GM12801 (cell line): ENCODE results near the gene PALD1.

Source experiments
- CTCF ChIP-seq: IDR thresholded peaks from one replicate; pipeline ENCODE4 v1.5.1; 2011; ENCODE audit warnings: control low read depth; ENCODE audit not compliant: insufficient read length; ENCODE audit errors: extremely low read depth

Gene PALD1

DNA sequence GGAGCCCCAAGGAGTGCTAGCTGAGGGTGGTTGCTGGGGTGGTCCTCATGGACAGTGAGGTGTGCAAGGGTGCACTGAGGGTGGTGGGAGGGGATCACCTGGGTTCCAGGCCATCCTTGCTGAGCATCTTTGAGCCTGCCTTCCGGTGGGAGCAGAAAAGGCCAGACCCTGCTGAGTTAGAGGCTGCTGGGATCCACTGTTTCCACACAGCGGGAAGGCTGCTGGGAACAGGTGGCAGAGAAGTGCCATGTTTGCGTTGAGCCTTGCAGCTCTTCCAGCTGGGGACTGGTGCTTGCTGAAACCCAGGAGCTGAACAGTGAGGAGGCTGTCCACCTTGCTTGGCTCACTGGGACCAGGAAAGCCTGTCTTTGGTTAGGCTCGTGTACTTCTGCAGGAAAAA lies 89.0 kb downstream of the PALD1 start:
- TF ChIP-seq CTCF, result no peak

- no peak for TF ChIP-seq CTCF
These were observed 89.5 kb downstream of the PALD1 start for GRCh38 chr10:70568113-70568512.

DNA sequence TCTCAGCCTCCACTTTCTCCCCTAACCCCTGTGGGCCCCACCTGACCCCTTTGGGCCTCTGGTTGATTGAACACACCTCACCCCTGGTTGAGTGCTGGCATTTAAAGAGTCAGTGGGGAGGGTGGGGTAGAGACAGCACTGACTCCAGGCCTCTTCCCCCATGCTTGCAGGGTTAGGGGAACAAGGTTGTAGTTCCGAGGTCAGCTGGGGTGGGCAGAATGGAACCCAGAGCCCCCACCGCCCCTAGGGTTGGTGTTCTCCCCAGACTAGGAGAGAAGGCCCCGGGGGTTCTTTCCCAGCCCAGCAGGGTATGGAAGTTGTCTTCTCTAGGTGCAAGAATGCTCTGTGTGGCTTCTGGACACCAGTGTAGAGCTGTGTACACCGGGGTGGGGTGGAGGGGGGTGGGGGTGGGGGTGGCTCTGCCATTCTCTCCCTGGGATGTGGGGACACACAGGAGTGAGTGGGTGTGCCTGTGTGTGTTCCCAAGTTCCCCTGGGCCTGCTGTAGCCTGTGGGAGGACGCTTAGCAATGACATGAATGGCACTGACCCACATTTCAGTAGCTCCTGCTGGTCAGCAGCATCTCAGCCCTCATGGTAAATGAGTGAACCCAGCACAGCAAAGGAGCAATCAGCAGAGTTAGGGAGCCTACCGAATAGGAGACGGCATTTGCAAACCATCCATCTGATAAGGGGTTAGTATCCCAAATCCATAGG lies 90.4 kb downstream of the PALD1 start:
- TF ChIP-seq CTCF, result no peak

GRCh38 chr10:70571236-70571635 lies 92.7 kb downstream of the PALD1 start:
- TF ChIP-seq CTCF, result no peak

GRCh38 chr10:70571636-70572439 lies 93.3 kb downstream of the PALD1 start:
- no peak for TF ChIP-seq CTCF

DNA sequence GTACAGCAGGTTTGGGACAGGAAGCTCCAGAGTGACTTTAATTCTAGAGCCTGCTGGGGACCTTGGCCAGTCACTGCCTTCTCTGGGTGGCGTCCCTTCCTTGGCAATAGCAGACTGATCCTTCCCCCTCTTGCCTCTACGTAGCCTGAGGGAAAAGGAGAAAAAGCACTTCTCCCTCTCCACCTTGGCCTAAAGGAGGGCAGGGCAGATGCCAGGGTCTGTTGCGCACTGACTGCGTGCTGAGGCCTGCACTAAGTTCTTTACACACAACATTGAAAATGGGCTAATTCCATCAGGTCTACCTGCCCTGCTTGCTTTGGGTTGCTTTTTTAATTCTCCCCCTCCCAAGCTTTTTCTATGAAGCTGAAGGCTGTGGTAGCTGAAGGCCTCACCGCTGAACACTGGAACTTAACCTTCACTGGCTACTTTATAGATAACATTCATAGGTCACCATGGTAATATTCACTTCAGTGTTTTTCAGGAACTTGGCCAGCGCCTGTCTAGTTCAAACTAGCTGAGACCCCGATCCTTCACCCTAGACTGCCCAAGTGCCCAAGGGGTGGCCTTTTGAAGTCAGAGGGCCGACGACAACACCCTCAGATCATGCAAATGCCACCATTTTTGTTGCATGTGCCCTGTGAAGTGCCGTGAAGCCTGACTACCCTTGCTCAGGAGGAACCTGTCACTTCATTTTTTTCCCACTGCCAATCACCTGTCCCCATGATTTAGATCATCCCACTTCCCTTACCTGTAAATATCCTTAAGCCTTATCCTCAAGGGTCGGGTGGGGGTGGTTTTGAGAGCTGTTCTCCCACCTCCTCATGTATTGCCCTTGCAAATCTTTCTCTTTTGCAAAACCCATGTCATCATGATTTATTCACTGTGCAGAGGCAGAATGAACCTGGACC lies 95.3 kb downstream of the PALD1 start:
- TF ChIP-seq CTCF, result no peak

GRCh38 chr10:70575486-70575873 lies 96.9 kb downstream of the PALD1 start:
- no peak for TF ChIP-seq CTCF
